HG02798 (cell line): Measurements from ENCODE around the gene RSL1D1.
"Not testable (repeated sequence)": the region's sequence is repeated elsewhere in the genome, so short reads cannot be mapped to it uniquely, and the experiment has no call there.

ENCODE experiments used
- ATAC-seq: cut with Tn5 transposase; IDR thresholded peaks from one replicate; pipeline ENCODE4 v1.9.1; 2021; ENCODE audit warnings: mild to moderate bottlenecking; ENCODE audit not compliant: unreplicated experiment, poor library complexity

The RSL1D1 gene

DNA sequence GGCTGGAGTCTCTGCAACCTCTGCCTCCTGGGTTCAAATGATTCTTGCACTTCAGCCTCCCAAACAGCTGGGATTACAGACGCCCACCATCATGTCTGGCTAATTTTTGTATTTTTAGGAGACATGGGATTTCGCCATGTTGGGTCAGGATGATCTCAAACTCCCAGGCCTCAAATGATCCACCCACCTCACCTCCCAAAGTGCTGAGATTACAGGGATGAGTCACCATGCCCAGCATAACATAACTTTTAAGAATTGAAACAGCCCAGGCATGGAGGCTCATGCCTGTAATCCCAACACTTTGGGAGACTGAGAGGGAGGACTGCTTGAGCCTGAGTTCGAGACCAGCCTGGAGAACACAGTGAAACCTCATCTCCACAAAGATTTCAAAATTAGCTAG lies 2.5 kb downstream of the RSL1D1 start:
- no peak for ATAC-seq

DNA sequence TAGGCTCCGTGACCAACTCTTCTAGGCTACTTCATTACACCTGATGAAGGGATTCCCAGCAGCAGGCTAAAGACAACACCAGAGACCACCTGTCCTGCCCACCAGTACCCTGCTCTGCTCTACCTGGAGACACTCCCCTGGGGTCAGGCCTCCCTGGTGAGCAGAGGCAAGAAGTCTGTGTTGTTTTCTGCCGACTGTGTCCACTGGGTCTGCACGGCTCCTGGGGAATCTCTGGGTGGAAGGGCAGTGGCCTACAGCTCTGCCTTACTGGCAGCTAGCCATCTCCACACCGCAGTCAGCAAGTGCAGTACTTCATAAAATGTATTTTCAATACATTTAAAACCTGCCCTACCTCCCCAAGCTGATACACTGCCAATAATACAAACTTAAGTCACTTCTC lies 6.8 kb downstream of the RSL1D1 start:
- no peak for ATAC-seq

DNA sequence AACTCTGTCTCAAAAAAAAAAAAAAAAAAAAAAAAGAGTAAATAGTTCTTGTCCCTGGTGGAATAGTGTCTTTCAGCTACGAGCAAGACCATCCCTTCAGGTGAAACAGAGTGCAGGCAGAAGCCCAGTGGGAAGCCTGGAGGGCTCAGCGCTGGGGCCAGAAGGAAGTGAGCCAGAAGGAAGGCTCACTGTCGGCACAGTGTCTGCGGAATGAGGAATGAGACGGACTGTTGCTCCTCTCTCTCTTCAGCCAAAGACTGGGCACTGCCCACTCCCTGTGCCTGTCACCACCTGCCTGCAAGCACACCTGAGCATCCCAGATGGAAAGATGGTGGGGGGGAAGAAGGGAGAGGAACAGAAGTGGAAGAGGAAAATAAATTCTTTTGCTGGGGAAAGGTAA lies 7.5 kb downstream of the RSL1D1 start:
- no peak for ATAC-seq

DNA sequence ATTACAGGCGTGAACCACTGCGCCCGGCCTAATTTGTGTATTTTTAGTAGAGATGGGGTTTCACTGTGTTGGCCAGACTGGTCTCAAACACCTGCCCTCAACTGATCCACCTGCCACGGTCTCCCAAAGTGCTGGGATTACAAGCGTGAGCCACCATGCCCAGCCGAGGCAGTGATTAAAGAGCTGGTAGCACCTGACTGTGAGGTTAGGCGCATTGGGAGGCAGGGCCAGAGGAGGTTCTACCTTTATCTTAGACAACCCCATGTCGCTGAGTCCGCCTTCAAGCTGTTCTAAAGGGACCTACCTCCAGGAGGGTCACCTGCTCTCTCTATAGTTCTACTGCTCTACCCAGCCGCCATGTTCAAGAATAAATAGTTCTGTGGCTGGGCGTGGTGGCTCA lies 8.1 kb downstream of the RSL1D1 start:
- no peak for ATAC-seq

DNA sequence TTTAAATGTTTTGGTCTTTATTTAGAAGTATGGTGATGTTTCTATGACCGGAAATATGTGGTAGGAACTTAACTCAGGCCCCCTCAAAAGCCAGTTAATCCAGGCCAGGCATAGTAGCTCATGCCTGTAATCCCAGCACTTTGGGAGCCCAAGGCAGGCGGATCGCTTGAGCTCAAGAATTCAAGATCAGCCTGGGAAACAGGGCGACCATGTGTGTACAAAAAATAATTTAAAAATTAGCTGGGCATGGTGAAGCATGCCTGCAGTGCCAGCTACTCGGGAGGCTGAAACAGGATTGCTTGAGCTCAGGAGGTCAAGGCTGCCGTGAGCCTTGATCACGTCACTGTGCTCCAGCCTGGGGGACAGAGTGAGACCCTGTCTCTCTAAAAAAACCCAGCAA lies 10.3 kb downstream of the RSL1D1 start:
- no peak for ATAC-seq

DNA sequence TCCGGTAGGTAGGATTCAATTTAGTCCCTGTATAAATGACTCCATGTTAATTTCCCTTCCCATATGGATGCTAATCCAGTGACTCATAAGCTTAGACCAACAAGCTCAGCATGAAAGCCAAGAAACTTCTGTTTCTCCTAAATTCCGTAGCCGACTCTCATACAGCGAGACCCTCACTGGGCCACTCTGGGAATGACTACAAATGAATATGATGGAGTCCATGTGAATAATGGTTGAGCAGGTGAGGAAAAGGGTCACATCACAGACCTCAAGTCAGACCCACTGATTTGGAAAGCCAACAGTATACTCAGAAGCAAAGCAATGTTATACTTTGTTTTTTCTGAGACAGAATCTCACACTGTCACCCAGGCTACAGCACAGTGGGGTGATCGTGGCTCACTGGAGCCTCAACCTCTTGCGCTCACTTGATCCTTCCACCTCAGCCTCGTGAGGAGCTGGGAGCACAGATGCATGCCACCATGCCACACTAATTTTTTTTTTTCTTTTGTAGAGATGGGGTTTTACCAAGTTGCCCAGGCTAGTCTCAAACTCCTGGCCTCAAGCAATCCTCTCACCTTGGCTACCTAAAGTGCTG lies 14.6 kb downstream of the RSL1D1 start:
- no peak for ATAC-seq

DNA sequence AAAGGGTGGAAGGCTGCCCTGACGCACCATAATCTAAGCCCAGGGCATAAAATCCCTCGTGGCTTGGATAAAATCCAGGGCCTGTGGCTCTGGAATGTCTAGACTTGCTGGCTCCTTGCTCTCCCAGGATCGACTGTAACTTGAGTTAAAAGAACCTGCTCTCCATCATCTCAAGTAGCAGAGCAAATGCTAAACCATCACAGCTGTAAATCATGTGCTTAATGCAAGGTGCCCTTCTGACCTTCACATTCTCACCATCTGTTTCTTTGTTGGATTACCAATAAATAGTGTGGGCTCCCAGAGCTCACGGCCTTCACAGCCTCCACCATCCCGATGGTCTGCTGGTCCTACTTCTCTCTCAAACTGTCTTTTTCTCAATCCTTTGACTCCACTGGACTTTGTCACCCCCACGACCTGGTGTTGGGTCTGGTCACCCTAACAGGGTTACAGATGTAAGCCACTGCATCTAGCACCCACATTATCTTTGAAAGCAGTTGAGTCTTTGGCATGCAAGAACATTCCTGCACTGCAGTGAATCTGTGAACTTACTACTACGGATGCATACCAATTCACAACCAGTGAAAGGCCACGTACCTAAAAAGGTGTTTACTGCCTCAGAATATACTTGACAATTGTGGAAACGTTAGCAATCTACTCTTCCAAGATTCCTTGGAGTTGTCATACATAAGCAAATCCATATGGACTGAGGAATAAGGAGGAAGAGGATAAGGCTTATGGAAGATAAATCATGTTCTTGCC lies 15.3 kb downstream of the RSL1D1 start:
- ATAC-seq, result no peak

DNA sequence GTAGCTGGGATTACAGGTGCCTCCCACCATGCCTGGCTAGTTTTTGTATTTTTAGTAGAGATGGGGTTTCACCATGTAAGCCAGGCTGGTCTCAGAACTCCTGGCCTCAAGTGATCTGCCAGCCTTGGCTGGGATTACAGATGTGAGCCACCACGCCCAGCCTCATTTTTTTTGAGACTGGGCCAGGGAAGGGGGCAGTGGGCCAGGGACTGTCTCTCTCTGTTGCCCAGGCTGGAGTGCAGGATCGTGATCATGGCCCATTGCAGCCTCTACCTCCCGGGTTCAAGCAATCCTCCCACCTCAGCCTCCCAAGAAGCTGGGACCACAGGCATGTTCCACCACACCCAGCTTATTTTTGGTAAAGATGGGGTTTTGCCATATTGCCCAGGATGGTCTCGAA lies 16.0 kb downstream of the RSL1D1 start:
- no peak for ATAC-seq

DNA sequence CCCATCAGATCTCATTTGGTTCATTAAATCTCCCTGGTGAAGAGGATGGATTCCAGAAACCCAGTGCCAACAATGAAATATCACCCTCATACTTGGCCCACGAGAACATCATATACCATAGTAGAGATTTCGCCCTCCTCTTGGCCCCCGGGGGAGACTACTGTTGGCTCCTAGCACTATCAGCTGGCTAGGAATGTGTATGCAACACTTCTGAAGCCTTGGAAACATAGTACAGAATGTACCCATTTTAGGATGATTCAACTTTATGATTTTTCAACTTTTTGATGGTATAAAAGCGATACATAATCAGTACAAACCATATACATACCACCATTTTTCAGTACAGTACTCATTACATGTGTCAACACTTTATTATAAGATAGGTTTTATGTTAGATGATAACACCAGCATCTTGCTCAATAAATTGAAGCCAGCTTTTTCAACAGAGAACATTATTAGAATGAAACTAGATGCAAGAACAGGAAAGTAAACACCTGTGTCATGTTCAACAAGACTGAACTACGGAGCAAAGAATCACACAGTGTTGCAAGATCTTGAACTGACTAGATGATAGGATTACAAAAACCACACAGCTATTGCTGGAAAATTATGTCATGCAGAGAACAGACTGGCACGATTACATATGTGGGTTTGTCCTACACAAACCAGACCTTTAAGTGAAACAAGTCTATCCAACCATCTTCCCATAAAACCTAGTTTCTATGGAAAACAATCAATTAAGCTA lies 17.2 kb downstream of the RSL1D1 start:
- no peak for ATAC-seq

DNA sequence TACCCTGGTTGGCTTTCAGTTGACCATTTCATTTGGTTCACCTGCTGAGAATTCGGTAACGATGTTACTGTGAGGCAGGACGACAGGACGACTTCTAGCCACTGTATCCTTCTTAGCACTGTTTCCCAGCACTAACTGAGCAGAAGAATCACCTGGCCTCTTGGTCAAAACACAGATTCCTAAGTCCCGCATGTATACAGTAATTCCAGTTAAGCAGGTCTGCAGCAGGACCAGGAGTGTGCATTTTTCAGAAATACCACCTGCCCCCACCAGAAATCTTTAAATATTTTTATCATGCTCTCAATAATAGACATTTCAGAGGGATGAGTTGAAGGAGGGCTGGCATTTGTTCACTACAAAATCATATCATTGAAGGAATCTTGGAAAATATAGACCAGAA lies 22.6 kb downstream of the RSL1D1 start:
- ATAC-seq, result no peak

DNA sequence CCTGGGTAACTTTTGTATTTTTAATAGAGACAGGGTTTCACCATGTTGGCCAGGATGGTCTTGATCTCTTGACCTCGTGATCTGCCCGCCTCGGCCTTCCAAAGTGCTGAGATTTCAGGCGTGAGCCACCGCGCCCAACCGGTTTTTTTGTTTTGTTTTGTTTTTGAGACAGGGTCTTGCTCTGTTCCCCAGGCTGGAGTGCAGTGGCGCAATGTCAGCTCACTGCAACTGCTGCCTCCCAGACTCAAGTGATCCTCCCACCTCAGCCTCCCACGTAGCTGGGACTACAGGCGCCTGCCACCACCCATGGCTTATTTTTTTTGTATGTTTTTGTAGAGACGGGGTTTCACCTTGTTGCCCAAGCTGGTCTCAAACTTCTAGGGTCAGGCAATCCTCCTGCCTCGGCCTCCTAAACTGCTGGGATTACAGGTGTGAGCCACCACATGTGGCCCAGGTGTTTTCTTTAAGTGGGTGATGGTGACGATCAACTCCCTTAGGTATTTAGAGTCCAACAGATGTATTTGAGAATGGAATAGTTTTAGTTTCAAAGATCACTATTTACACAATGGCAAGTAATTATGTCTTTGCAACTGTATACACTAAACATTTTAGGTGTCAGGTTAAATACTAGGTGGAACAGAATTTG lies 25.7 kb downstream of the RSL1D1 start:
- ATAC-seq, result not testable (repeated sequence)

DNA sequence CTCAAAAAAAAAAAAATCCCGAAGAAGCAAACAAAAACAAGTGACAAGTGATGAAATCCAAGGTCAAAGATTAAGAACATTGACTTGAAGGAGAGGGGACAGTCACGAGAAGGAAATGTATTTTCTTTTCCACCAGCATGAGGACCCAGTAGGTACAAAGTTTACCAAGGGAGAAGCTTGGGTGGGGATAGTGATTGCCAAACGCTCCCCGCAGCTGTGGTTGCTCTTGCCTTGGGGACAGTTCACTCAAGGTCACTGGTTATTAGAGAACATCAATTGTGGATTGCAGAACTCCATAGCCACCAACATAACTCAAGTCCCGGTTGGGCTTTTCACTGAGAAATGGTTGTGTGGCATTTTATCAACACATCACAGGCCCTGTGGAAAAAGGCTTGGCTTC lies 27.0 kb downstream of the RSL1D1 start:
- ATAC-seq, result no peak

DNA sequence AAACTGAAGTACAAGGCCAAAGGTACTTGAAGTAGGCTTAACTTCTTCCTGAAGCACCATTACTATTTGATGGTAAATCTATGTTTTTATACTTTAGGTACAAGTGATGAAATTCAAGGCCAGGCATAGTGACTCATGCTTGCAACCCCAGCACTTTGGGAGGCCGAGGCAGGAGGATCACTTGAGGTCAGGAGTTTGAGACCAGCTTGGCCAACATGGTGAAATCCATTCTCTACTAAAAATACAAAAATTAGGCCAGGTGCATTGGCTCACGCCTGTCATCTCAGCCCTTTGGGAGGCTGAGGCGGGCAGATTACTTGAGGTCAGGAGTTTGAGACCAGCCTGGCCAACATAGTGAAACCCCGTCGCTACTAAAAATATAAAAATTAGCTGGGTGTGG lies 27.7 kb downstream of the RSL1D1 start:
- not testable (repeated sequence) for ATAC-seq

DNA sequence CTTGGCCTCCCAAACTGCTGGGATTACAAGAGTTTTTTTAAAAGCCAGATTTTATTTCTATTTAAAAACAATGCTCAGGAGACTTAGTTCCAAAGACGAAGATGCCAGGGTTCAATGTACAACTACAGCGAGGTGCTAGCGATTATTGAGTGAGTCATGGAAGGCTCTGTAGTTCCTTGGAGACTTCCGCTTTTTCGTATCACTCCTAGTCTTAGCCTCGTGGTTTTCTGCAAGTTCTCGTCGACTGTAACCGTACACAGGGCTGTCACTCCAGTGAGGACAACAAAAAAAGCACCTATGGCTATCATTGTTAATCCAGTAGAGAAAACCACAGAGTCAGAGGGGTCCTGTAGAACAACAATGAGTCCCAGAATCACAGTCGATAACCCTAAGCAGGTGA lies 31.5 kb downstream of the RSL1D1 start:
- no peak for ATAC-seq

DNA sequence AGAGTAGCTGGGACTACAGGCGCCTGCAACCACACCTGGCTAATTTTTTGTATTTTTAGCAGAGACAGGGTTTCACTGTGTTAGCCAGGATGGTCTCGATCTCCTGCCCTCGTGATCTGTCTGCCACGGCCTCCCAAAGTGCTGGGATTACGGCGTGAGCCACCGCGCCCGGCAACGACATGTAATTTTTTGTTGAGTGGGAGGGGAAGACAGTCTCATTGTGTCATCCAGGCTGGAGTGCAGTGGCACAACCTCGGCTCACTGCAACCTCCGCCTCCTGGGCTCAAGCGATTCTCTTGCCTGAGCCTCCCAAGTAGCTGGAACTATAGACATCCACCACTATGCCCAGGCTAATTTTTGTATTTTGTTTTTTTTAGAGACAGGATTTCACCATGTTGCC lies 32.4 kb downstream of the RSL1D1 start:
- not testable (repeated sequence) for ATAC-seq

DNA sequence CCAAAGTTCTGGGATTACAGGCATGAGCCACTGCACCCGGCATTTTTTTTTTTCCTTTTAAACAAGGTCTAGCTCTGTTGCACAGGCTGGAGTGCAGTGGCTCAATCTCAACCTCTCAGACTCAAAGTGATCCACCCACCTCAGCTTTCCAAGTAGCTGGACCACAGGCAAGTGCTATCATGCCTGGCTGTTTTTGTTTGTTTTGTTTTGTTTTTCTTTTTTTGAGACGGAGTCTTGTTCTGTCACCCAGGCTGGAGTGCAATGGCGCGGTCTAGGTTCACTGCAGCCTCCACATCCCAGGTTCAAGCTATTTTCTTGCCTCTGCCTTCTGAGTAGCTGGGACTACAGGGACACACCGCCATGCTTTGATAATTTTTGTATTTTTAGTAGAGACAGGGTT lies 35.2 kb downstream of the RSL1D1 start:
- no peak for ATAC-seq

DNA sequence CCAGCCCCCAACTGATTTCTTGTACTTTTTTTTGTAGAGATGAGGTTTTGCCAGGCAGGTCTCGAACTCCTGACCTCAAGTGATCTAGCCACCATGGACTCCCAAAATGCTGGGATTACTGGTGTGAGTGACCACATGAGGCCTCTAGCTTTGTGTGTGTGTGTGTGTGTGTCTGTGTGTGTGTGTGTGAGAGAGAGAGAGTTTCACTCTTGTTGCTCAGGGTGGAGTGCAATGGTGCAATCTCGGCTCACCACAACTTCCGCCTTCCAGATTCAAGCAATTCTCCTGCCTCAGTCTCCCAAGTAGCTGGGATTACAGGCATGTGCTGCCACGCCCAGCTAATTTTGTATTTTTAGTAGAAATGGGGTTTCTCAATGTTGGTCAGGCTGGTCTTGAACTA lies 36.5 kb downstream of the RSL1D1 start:
- not testable (repeated sequence) for ATAC-seq

DNA sequence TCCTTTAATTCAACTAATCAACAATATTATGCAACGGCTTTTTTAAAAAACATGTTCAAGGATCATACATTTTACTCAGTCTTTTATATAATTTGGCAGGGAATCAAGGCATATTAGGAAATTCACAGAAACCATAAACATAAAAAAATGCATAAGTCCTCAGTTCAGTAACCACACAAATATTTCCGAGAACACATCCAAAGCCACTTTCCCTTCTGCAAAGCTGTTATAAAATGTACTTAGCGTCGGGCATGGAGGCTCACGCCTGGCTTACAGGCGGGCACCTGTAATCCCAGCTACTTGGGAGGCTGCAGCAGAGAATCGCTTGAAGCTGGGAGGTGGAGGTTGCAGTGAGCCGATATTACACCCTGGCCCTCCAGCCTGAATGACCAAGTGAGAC lies 44.6 kb downstream of the RSL1D1 start:
- ATAC-seq, result no peak

DNA sequence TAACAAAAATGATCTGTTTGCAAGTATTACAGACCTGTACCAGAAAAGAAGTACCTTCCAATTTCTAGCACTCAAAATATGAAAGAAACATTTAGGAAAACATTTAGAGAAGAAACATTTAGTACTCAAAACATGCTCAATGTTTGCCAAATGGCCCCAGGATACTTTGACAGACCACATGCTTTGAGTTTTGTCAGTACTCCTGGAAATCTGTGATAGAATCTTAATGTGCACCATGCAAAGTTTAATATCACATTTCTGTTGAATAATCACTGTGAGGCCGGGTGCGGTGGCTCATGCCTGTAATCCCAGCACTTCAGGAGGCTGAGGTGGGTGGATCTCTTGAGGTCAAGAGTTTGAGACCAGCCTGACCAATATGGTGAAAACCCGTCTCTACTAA lies 45.8 kb downstream of the RSL1D1 start:
- ATAC-seq, result no peak

DNA sequence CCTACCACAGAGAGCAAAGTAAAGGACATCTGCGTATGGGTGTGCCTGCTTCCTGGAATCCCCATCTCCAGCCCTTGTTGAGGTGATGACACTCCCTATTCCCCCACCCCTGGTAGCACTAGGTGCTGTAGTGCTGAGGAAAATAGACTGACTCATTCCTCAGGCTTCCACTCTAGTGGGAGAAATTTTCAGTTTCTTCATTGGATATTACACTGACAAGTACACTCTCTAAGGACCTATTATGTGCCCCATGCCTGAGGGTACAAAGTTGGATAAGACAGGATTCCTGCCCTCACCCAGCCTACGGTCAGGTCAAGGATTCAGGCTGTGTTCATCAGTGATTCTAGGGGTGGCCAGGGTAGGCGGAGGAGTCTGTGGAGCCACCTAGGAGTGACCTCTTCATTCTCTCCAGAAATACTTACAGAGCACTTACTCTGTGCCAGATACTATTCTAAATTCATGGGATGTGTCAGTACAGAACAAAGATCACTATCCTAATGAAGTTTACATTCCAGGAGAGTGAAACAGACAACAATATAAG lies 49.8 kb downstream of the RSL1D1 start:
- no peak for ATAC-seq

DNA sequence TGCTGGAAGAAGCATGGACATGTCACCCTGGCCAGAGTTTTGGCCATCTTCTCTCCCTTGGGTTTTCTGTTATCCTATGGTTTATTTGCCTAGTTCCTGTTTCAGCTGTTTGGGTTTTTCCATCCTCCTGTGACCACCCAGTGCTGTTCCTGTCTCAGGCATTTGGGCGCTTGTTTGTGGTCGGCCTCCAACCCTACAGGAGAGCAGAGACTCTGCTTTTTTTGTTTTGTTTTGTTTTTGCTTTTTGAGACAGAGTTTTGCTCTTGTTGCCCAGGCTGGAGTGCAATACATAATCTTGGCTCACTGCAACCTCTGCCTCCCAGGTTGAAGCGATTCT lies 51.0 kb downstream of the RSL1D1 start:
- ATAC-seq, result no peak
